HG02571 (cell line): Measurements from ENCODE around the gene HGF.
"Not testable (repeated sequence)": the region's sequence is repeated elsewhere in the genome, so short reads cannot be mapped to it uniquely, and the experiment has no call there.

Experiments used
- ATAC-seq: cut with Tn5 transposase; IDR thresholded peaks from one replicate; pipeline ENCODE4 v1.9.1; 2021; ENCODE audit warnings: mild to moderate bottlenecking, moderate library complexity; ENCODE audit not compliant: unreplicated experiment

HGF gene

DNA sequence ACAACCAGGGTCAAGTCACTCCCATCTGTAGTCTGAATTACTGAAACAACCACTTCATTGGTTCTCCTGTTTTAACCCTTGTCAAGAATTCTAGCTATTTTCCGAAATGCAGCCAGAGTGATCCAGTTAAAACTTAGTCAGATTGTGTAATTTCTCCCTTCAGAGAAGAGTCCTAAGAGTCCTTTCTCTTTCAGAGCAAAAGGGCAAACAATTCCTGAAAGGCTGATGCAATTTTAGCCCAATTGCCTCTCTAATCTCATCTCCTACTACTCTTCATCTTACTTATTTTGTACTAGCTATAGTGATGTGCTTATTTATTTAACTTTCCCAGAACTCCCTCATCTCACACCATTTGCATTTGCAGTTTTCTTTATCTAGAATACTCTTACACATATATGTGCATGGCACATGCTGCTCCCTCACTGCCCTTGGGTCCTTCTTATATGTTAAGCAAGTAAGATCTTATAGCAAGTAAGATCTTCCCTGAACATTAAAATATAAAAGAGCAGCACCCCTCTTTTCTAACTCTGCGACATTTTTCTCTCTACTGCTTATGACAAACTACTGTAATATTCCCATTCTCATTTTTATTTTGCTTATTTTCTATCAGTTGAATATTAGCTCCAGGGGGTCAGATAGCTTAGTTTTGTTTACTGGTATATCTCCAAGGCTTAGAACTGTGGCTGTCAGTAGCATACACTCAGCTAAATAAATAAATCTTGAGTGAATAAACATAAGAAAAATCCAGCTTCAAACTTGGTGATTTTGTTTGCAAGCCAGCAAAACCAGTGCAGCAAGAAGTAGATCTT, 44.6 kb downstream of the HGF start:
- no peak for ATAC-seq

DNA sequence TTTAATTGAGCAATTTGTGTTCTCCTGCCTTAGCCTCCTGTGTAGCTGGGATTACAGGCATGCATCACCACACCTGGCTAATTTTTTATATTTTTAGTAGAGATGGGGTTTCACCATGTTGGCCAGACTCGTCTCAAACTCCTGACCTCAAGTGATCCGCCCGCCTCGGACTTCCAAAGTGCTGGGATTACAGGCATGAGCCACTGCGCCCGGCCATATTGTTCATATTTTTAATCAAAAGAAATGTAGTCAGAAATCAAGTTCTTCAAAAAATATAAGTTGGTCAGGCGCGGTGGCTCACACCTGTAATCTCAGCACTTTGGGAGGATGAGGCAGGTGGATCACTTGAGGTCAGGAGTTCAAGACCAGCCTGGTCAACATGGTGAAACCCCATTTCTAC, 47.6 kb downstream of the HGF start:
- ATAC-seq: not testable (repeated sequence)

DNA sequence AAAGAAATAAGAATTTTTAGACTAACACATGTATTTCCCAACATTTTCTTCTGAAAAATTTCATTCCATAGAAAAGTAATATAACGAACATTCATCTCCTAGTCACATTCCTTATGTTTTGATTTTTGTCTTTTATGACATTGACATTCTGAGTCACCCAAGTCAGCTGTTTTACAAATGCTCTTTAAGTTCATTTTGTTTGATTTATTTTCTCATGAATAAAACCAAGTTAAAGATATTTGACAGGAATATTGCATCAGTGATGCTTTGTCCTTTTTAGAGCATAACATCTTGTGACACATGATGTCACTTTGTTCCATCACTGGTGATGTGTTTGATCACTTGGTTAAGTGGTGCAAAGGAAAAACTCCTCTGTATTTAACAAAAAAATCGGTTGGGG, 48.4 kb downstream of the HGF start:
- no peak for ATAC-seq

DNA sequence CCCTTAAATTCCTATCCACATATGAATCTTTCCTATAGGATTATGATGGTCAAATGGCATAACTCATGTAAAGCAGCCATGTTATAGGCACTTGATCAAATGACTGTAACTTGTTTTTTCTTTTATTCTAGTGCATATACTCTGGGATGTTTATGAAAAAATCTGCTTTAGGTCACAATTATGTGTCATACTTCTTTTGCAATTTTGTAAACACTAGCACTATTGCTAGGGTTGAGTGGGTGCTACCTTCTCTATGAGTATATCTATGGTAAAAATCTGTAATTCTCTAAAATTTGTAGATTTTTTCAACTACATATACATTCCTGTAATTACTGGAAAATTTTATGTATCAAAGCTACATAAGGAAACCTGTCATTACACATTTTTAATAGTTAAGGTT, 50.0 kb downstream of the HGF start:
- ATAC-seq: no peak

DNA sequence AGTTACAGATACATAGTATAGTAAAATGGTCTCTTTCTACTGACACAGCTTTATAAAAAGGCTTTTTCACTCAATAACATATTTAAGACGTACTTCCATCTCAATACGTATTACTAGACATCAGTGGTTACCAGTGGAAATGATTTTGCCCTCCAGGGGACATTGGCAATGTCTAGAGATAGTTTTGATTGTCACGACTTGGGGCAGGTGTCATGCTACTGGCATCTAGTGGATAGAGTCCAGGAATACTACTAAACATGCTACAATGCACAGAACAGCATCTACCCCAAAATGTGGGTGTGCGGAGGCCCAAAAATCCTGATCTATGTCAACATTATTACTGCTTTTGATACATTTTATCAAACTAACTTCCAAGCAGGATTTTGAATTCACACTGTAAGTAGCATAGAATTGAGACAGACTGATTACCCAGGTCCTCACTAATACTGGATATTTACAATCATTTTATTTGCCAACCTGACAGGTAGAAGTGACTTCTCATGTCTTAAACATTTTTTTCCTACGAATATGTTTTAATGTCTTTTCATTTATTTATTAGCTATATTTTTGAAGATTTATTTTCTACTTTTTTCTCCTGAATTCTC, 53.8 kb downstream of the HGF start:
- ATAC-seq: no peak

DNA sequence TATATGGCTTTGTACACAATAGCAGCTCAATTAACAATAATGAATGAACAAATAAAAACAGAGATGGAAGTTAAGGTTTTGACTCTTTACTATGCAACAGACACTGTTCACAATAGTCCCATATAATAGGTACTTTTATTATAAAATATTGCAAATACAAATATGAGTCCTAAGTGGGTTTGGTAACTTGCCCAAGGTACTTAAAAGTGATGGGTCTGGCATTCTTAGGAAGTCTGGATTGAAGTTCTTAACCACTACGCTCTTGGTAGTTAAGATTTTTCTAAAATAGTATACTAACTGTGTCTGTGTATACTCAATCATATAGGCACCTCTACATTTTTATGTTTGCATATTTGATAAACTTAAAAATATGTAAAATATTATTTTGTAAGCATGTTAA, 55.5 kb downstream of the HGF start:
- no peak for ATAC-seq

DNA sequence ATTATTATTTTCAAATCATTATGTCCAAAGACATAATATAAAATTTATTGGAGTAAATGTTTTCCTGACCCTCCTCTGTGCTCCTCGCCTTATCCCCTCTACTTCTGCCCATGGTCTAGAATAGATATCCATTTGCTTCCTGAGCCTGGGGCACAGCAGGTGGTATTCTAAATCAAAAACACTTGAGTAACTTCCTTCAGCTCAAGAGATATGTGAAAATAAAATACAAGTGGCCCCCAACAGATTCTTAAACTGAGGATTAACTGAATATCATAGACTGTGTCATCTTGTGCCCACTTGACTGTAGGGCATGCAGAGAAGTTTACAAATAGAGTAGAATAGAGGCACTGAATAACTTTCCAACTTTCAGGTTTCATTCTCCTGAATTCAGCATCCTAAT, 59.1 kb downstream of the HGF start:
- ATAC-seq: no peak

DNA sequence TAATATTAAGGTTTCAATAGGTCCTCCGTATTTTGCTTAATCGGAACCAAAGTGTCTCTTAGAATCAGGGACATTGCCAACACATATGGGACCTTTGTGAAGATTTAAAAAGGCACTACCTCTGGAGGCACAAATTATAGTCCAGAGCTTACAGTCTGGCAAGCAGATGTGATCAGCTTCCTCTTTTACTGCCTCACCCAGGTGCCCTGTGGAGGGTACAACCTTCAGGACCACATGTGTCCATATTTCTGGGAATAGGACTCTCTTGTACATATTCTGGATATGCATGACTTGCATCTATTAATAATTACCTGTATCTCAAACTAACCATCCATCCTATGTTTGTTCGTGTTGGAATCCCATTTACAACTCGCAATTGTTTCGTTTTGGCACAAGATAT, 60.0 kb downstream of the HGF start:
- ATAC-seq: no peak

DNA sequence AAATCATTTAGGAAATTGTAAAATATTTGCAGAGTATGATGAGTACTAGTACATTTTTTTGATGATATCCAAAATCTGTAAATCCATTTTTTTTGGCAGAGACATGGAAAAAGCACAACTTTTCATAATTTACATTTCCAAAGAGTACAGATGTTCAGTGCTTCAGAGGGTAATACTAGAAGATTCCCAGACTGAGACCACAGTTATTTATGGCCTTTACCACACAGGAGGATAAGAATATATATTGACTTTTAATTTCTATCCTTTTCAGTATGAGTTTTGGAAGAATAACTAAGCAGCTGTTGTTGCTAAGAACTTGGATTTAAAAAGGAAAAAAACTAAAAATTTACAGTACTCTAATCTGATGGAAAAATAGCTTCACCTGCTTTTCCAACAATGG, 61.9 kb downstream of the HGF start:
- ATAC-seq: no peak

DNA sequence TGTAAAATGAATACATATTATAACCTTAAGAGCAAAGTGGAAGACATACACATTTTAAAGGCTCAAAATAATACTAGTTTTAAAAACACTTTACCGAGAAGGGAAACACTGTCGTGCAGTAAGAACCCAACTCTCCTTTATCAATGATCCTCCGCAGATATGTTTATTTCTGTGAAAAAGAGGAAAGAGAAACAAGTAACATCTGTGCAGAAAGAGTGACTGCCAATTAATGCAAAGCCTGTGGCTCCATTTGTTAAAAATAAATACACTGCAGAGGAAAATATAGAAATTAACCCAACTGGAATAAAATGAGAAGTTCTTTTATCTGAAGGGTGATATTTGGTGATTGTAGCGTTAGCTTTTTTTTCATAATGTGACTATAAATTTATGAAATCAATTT, 62.7 kb downstream of the HGF start:
- ATAC-seq: no peak

DNA sequence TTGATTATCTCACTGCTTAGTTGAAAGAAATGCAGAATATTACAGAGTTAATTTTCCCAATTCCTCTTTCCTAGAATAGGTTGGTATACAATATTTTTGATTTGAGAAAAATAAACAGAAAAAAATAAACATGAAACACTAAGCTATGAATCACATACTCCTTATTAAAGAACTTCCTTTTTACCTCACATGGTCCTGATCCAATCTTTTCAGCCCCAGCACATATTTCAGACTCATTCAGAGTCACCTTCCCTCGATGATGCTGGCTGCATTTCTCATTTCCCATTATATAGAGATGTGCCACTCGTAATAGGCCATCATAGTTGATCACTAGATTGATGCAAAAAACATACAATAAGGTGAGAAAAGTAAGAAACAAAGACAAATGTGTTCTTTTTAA, 64.6 kb downstream of the HGF start:
- no peak for ATAC-seq

DNA sequence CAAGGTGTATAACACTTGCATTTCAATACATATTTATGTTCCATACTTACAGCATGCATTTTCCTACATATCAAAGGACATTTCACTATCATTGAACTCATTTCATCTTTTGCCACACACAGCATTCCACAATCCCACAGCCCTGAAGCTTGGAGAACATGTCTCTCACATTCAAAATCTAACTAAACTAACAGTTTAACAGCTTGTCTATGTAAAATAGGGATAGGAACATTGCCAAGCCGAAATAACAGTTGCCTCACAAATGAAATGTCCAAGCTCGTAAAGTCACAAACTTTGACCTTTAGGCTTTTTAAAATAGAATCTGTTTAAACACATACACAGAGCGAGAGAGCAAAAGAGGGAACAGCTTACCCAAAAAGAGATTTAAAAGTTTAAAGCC, 65.3 kb downstream of the HGF start:
- ATAC-seq: no peak

DNA sequence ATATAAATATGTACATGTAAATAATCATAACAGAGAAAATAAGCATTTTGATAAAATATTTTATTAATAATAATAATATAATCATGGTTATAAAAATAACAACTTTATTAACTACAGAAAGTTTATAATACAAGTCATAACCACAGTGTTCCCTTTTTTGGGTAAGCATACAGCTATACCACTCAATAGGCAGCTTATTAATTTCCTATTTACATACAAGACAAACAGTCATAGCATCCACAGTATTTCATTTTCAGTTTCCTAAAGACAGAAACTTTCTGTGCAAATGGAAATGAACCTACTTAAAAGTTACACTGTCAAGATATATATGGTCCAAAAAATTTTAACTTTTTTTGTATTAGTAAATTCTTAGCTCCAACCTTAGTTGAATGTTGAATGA, 70.9 kb downstream of the HGF start:
- no peak for ATAC-seq

DNA sequence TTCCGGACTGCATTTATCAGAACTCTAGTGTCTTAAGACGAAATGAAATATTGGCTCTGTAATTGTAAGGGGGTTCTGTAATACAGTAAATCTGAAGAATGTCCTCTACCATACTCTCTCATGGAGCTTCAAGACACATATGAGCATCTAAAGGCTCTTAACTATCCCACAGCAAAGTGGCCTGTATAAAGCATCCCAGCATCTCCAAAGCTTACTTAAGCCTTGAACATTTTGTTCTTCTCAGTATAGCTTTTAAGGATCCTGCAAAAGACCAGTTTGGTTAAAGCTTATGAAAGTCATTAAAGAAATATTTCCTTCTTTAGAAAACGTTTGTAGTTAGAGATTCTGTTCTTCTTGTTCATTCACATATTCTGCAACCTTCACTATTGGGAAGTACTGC, 75.1 kb downstream of the HGF start:
- no peak for ATAC-seq

DNA sequence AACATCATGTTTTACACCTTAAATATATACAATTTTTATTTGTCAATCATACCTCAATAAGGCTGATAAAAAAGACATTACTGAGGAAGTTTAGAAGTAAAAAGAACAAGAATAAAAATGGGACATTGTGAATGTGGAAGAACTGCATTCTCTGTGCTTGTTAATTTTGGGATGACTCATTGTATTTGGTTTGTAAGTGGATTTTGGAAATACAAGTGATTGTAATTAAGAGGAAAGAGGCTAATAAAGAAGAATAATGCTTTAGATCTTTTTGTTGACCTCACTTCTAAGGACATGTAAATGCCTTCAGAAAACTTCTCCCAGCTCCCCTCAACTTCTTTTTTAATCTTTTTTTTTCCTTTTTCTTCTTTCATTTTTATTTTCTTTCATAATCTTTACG, 76.0 kb downstream of the HGF start:
- no peak for ATAC-seq

DNA sequence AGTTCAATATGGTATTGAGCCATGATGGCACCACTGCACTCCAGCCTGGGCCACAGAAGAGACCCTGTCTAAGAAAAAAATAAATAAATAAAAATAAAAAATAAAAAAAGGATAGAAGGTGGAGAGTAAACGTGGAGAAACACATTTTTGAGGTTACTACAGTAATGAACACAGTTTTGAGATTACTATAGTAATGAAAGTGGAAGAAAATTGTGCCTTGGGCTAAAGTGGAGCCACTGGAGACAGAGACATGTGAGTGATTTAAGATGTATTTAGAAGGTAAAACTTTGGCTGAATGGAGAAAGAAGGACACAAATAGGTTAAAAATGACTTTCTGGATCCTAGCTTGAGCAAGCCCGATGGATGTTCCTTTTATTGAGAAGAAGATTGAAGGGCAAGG, 76.8 kb downstream of the HGF start:
- ATAC-seq: no peak

DNA sequence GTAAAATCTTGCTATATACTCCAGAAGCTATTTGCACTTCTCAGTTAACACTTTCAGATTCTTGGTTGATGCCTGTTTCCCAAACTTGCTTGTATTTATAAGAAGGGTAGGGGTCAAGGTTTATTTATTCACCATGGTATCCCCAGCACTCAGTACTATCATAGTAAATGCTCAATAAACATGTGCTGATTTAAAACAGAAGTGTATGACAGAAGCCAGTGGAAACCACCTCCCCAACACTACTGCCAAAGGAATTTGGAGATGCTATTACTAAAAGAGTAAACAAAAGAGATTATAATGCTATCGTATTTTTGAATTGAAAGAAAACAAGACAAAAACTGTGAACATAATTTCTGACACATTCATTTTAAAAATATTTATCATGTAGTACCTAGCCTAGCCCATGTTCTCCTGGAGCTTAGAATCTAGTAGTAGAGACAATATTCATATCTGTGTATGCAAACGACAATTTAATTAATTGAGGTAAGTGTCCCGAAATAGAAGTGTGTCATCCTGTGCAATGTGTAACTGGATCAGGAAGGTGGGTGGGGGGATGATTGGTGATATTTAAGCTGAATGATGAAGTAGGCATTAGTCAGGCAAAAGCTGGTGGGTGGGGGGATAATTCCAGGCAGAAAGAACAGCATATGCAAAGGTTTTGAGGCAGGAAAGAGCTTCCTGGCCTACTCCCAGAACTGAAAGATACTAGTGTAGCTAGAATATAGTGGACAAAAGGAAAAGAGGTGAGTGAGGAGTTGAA, 77.5 kb downstream of the HGF start:
- ATAC-seq: no peak

DNA sequence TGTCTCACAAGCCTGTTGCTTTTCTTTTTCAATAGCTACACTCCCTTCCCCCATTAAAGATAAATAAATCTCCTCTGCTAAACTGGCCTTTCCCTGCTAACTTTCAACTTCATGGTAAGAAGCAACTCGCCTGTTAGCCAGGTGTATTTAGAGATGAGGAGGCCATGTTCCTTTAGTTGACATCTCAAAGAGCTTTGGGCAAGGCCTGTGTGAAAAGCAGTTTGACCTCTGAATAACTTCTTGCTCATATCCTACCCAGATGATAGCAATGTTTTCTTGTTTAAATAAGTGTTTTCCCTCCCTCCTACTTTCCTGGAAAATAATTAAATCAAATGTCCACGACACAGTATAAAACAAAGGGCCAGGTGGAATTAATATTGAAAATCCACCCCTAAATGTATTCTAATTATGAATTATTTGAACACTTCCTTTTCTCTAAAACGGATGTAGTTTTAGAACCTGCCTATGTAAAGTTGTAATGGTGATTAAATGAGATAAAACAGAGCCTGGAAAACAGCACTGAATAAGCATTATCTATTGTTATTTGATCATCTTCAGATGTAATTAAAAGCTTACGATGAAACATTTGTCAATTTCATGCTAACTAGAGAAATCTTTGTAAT, 78.5 kb downstream of the HGF start:
- ATAC-seq: no peak

DNA sequence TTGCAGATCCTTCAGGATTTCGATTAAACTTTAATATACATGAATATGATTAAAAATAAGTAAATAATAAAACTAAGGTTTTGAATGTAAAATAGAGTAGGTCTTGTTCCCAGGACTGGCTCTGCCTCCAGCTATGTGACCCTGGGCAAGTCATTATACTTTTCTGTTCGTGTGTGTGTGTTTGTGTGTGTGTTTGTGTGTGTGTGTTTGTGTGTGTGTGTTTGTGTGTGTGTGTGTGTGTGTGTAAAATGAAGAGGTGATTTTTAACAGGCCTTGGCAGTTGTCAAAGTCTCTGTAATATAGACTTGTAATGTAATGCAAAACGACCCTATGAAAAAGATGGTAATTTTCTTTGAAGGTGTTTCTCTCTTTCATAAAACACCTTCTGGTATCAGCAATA, 79.2 kb downstream of the HGF start:
- ATAC-seq: no peak

DNA sequence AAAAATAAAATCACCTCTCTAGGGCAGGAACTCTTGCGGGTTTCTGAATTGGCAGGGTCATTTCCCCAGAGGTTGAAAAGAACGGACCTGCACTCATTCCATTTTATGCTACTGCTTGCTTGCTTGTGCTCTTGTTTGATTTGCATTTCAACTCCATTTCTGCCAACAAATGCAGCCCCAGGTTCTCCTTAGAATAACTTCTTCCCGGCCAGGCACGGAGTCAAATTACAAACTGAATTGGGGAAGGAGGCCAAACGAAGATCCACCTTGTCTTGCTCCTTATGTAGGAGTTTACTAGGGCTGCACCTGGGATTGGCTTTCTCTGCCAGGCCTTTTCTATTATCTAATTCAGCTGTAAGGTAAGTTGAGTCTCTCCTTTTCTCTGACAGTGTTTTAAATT, 79.6 kb downstream of the HGF start:
- no peak for ATAC-seq

DNA sequence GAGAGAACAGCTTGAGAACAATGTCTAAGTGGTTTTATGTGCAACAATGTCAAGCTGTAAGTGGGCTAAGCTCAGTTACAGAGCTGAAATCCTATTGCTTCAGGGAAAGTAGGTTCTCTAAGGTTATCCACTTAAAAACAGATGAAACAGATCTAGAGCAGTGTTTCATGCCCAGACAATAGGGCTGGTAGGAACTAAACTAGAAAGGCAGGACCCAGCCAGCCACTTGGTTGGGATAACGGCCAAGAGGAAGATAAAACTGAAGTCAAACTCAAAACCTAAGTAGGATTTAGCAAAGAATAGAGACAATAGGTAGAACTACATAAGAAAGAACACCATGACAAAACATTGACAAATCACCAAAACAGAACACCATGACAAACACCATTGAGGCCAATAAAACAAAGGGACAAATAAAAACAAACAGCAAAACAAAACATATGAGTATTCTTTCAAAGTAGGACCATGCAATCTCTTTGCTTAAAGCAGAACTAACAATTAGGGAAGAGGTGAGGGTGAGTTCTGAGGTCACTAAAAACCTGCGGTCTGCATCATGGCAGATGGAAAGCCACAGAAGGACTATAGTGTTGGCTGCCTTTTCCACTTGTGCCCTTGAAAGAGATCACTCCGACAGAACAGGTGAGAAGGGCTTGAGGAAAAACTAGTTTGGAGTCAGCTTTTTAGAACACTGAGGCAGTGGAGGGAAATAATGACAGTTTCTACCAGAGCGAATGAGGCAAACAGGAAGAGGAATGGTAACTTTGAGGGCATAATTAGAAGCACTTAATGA, 81.0 kb downstream of the HGF start:
- no peak for ATAC-seq
